ENCODE results near the gene RSPO4. TPM values are rescaled to one million over a fixed set of nuclear protein-coding genes. Genes with fewer than 3 reads are reported as not detected.

Gene RSPO4
- total RNA-seq, 1 donor from 2014 or later, result 0.95 TPM

GRCh38 chr20:1037039-1037438 lies 34.9 kb upstream of the RSPO4 start:
- Mint-ChIP-seq H3K27me3 (ENCODE audit: unreplicated experiment) (peaks cover 3% of the 10 kb centered on the region), H3K9me3 (ENCODE audit: unreplicated experiment) (no peaks in the 10 kb centered on the region), H3K4me1 (ENCODE audit: unreplicated experiment) (peaks cover 8% of the 10 kb centered on the region), H3K36me3 (ENCODE audit: low read depth, unreplicated experiment) (no peaks in the 10 kb centered on the region), H3K27ac (ENCODE audit: unreplicated experiment) (no peak overlapping the region), H3K4me3 (ENCODE audit: unreplicated experiment) (no peak overlapping the region)
- no peak for TF ChIP-seq CTCF (IDR thresholded peaks at IDR 0.05; ENCODE audit: unreplicated experiment)
- no peak for DNase-seq (ENCODE audit: low spot score)

GRCh38 chr20:1035466-1035865 lies 33.4 kb upstream of the RSPO4 start:
- DNase-seq (ENCODE audit: low spot score), result no peak
- TF ChIP-seq CTCF (IDR thresholded peaks at IDR 0.05; ENCODE audit: unreplicated experiment), result no peak
- peaks cover 1% of the 10 kb centered on the region for H3K27me3 Mint-ChIP-seq (ENCODE audit: unreplicated experiment)
- no peaks in the 10 kb centered on the region for H3K9me3 Mint-ChIP-seq (ENCODE audit: unreplicated experiment)
- H3K4me3 Mint-ChIP-seq (ENCODE audit: unreplicated experiment), result no peak overlapping the region
- peaks cover 8% of the 10 kb centered on the region for H3K4me1 Mint-ChIP-seq (ENCODE audit: unreplicated experiment)
- no peak overlapping the region for H3K27ac Mint-ChIP-seq (ENCODE audit: unreplicated experiment)
- no peaks in the 10 kb centered on the region for H3K36me3 Mint-ChIP-seq (ENCODE audit: low read depth, unreplicated experiment)

GRCh38 chr20:1034415-1034789 lies 32.3 kb upstream of the RSPO4 start:
- DNase-seq (ENCODE audit: low spot score), result no peak
- H3K27me3 Mint-ChIP-seq (ENCODE audit: unreplicated experiment), result peaks cover 3% of the 10 kb centered on the region
- H3K4me1 Mint-ChIP-seq (ENCODE audit: unreplicated experiment), result peaks cover 8% of the 10 kb centered on the region
- H3K36me3 Mint-ChIP-seq (ENCODE audit: low read depth, unreplicated experiment), result no peaks in the 10 kb centered on the region
- H3K27ac Mint-ChIP-seq (ENCODE audit: unreplicated experiment), result no peak overlapping the region
- no peak for TF ChIP-seq CTCF (IDR thresholded peaks at IDR 0.05; ENCODE audit: unreplicated experiment)
- H3K4me3 Mint-ChIP-seq (ENCODE audit: unreplicated experiment), result no peak overlapping the region
- H3K9me3 Mint-ChIP-seq (ENCODE audit: unreplicated experiment), result no peaks in the 10 kb centered on the region

- no peaks in the 10 kb centered on the region for H3K36me3 Mint-ChIP-seq (ENCODE audit: low read depth, unreplicated experiment)
- H3K27me3 Mint-ChIP-seq (ENCODE audit: unreplicated experiment), result peaks cover 3% of the 10 kb centered on the region
- H3K9me3 Mint-ChIP-seq (ENCODE audit: unreplicated experiment), result no peaks in the 10 kb centered on the region
Measured at GRCh38 chr20:1033751-1034414, 31.8 kb upstream of the RSPO4 start.

More at GRCh38 chr20:1033751-1034414, 31.8 kb upstream of the RSPO4 start:
- H3K4me3 Mint-ChIP-seq (ENCODE audit: unreplicated experiment), result no peak overlapping the region
- DNase-seq (ENCODE audit: low spot score), result no peak
- H3K27ac Mint-ChIP-seq (ENCODE audit: unreplicated experiment), result no peak overlapping the region
- TF ChIP-seq CTCF (IDR thresholded peaks at IDR 0.05; ENCODE audit: unreplicated experiment), result no peak
- peaks cover 8% of the 10 kb centered on the region for H3K4me1 Mint-ChIP-seq (ENCODE audit: unreplicated experiment)
